ENCODE results near the gene CCDC74B.
"Not testable (repeated sequence)": the region's sequence is repeated elsewhere in the genome, so short reads cannot be mapped to it uniquely, and the experiment has no call there.

CCDC74B gene

GRCh38 chr2:130138326-130138725, 6.6 kb downstream of the CCDC74B start:
- not testable (repeated sequence) for H3K27ac ChIP-seq (ENCODE audit: low read depth, low read length); H3K36me3 ChIP-seq (ENCODE audit: low read length); H3K9me2 ChIP-seq (replicated peaks; ENCODE audit: insufficient read depth, low read length); H3K27me3 ChIP-seq (ENCODE audit: low read length); H3K4me2 ChIP-seq (ENCODE audit: low read depth, low read length, poor library complexity, severe bottlenecking); H3K9ac ChIP-seq (ENCODE audit: low read length); H3F3A ChIP-seq (ENCODE audit: insufficient read depth); H3K4me3 ChIP-seq (ENCODE audit: insufficient read depth, low read length, poor library complexity, severe bottlenecking); H3K9me3 ChIP-seq (ENCODE audit: insufficient read depth, low read length); H2AFZ ChIP-seq (ENCODE audit: low read depth, low read length, severe bottlenecking); H4K20me1 ChIP-seq (ENCODE audit: low read depth, low read length); H3K79me2 ChIP-seq (ENCODE audit: insufficient read depth, low read length)

DNA sequence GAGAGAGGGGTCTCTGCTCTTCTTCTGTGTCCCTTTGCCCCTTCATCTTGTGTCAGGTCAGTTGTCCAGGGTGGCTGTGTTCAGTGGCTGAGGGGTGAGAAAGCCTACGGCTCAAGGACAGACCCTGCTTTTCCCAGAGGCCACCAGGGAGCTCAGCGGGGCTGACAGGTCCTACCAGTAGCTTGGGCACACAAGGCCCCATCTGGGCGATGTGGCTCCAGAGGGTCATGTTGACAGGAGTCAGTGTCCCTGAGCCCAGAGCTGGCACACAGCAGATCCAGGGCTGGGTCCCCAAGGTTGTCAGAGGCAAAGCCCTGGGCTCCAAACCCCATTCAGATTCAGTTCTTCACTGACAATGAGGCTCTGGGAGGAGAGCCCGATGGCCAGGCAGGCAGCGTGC, 7.8 kb downstream of the CCDC74B start:
- H2AFZ ChIP-seq (ENCODE audit: low read depth, low read length, severe bottlenecking); H3K9ac ChIP-seq (ENCODE audit: low read length); H3K4me2 ChIP-seq (ENCODE audit: low read depth, low read length, poor library complexity, severe bottlenecking): not testable (repeated sequence)

GRCh38 chr2:130136546-130136945, 8.4 kb downstream of the CCDC74B start:
- not testable (repeated sequence) for H2AFZ ChIP-seq (ENCODE audit: low read depth, low read length, severe bottlenecking); H3K36me3 ChIP-seq (ENCODE audit: low read length); H3K27me3 ChIP-seq (ENCODE audit: low read length); H3K9ac ChIP-seq (ENCODE audit: low read length); H3K9me3 ChIP-seq (ENCODE audit: insufficient read depth, low read length); H3K79me2 ChIP-seq (ENCODE audit: insufficient read depth, low read length); H3K27ac ChIP-seq (ENCODE audit: low read depth, low read length); H3K4me3 ChIP-seq (ENCODE audit: insufficient read depth, low read length, poor library complexity, severe bottlenecking); H4K20me1 ChIP-seq (ENCODE audit: low read depth, low read length); H3K4me2 ChIP-seq (ENCODE audit: low read depth, low read length, poor library complexity, severe bottlenecking); H3K9me2 ChIP-seq (replicated peaks; ENCODE audit: insufficient read depth, low read length); H3F3A ChIP-seq (ENCODE audit: insufficient read depth)

More for the DNA sequence above, 7.8 kb downstream of the CCDC74B start:
- H3K27me3 ChIP-seq (ENCODE audit: low read length); H4K20me1 ChIP-seq (ENCODE audit: low read depth, low read length); H3K9me3 ChIP-seq (ENCODE audit: insufficient read depth, low read length); H3K36me3 ChIP-seq (ENCODE audit: low read length); H3K9me2 ChIP-seq (replicated peaks; ENCODE audit: insufficient read depth, low read length); H3K79me2 ChIP-seq (ENCODE audit: insufficient read depth, low read length); H3F3A ChIP-seq (ENCODE audit: insufficient read depth); H3K4me3 ChIP-seq (ENCODE audit: insufficient read depth, low read length, poor library complexity, severe bottlenecking); H3K27ac ChIP-seq (ENCODE audit: low read depth, low read length): not testable (repeated sequence)

DNA sequence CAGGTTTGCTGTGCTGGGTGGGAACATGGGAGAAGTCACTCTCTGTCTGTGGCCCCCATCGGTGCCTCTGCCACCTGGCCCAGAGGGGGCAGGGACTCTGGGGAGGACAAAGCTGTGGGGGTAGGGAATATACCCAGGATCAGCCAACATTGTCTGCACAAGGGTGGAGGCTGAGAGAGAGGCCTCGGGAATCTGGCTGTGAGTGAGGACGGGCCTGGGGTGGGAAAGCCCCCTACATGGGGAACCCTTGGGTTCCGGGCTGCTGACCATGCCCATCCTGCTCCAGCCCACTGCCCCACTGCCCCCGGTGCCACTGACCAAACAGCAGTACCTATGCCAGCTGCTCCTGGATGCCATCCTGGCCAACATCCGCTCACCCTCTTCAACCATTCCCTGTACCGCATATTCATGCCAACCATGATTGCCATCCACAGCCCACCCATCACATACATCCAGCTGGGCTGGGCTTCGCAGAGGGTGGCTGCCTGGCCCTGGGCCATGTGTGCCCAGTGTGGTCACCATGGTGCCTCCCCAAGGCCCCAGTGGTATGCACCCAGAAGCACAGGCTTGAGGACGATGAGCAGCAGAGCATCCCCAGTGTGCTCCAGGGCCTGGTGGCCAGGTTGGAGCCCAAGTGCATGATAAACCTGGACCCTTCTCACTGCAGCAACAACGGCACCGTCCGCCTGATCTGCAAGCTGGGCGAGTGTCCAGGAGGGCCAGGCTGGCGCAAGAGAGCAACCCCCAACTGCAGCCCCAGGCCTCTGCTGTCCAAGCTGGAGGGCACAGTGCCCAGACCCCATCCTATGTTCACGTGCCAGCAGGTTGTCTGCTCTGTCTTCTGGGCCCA, 9.0 kb downstream of the CCDC74B start:
- Histone ChIP-seq H3F3A (ENCODE audit: insufficient read depth) (no peaks in the 10 kb centered on the region), H3K4me2 (ENCODE audit: low read depth, low read length, poor library complexity, severe bottlenecking) (no peak overlapping the region), H2AFZ (ENCODE audit: low read depth, low read length, severe bottlenecking) (no peak overlapping the region), H3K4me3 (ENCODE audit: insufficient read depth, low read length, poor library complexity, severe bottlenecking) (no peak overlapping the region), H3K27ac (ENCODE audit: low read depth, low read length) (no peak overlapping the region), H3K9me3 (ENCODE audit: insufficient read depth, low read length) (no peaks in the 10 kb centered on the region), H3K79me2 (ENCODE audit: insufficient read depth, low read length) (no peaks in the 10 kb centered on the region), H3K27me3 (ENCODE audit: low read length) (no peaks in the 10 kb centered on the region), H3K9me2 (replicated peaks; ENCODE audit: insufficient read depth, low read length) (no peaks in the 10 kb centered on the region), H3K36me3 (ENCODE audit: low read length) (no peaks in the 10 kb centered on the region), H3K9ac (ENCODE audit: low read length) (no peak overlapping the region), H4K20me1 (ENCODE audit: low read depth, low read length) (no peaks in the 10 kb centered on the region)
- TF ChIP-seq EZH2phosphoT487 (conservative IDR thresholded peaks at IDR 0.05; ENCODE audit: low read length), result no peak
- TF ChIP-seq CTCF (IDR thresholded peaks at IDR 0.05; ENCODE audit: insufficient read depth, low read length, poor library complexity, severe bottlenecking), result no peak

DNA sequence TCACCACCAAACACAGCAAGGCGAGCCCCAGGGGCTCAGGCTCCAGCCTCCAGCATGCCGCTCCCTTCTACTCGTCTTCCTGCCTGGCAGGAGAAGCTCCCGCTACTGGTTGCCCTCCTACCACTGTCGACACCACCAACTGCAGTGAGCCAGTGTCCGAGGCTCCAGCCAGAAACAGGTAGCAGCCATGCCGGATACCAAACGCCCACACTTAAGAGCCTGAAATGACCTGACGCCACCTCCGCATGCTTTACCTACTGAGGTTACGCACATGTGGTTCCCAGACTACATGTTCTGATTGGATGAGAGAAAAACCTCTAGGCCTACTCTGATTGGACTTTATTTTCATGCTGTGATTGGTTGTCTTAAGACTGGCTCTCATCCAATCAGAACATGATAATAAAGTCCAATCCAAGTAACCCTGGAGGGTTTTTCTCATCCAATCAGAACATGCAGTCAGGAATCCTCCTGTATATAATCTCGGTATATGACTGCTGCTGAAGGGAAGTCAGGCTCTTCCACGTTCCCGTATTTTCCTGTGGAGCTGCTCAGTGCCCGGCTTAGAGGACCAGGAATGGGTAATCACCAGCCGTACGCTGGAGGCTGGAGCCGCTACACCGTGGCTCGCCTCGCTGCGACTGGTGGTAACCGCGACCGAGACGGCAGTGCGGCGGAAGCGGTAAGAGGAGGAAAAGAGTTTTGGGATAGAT, 15.6 kb downstream of the CCDC74B start, which contains the start of gene POTEF:
TSS of gene POTEF (minus strand) at position 103 of the 710 bp plus-strand sequence. CDS start 8,707 bp downstream, outside the sequence.
- not testable (repeated sequence) for H3K9ac ChIP-seq (ENCODE audit: low read length); H2AFZ ChIP-seq (ENCODE audit: low read depth, low read length, severe bottlenecking); H3K36me3 ChIP-seq (ENCODE audit: low read length); H3K9me3 ChIP-seq (ENCODE audit: insufficient read depth, low read length); H3K4me2 ChIP-seq (ENCODE audit: low read depth, low read length, poor library complexity, severe bottlenecking); H3K27ac ChIP-seq (ENCODE audit: low read depth, low read length); H3K9me2 ChIP-seq (replicated peaks; ENCODE audit: insufficient read depth, low read length); H3K27me3 ChIP-seq (ENCODE audit: low read length); H3K4me3 ChIP-seq (ENCODE audit: insufficient read depth, low read length, poor library complexity, severe bottlenecking); H3F3A ChIP-seq (ENCODE audit: insufficient read depth); H4K20me1 ChIP-seq (ENCODE audit: low read depth, low read length); H3K79me2 ChIP-seq (ENCODE audit: insufficient read depth, low read length)

DNA sequence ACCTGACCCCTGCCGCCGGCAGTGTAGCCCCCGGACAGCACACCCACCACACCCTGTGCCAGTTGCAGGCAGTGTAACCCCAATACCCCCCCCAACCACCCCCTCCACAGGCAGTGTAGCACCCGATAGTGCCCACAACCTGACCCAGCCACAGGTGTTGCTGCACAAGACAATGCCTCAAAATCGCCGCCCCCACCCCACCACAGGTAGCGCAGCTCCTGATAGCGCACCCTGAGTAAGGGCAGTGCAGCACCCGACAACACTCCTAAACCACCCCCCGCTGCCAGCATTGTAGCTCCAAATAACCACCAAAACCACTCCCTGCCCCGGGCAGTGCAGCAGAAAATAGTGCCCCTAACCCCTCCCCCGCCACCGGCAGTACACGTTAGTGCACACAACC, 16.4 kb downstream of the CCDC74B start:
- H2AFZ ChIP-seq (ENCODE audit: low read depth, low read length, severe bottlenecking); H3K27me3 ChIP-seq (ENCODE audit: low read length); H3K36me3 ChIP-seq (ENCODE audit: low read length); H4K20me1 ChIP-seq (ENCODE audit: low read depth, low read length); H3K9me2 ChIP-seq (replicated peaks; ENCODE audit: insufficient read depth, low read length); H3F3A ChIP-seq (ENCODE audit: insufficient read depth); H3K9me3 ChIP-seq (ENCODE audit: insufficient read depth, low read length); H3K4me2 ChIP-seq (ENCODE audit: low read depth, low read length, poor library complexity, severe bottlenecking); H3K27ac ChIP-seq (ENCODE audit: low read depth, low read length); H3K9ac ChIP-seq (ENCODE audit: low read length); H3K4me3 ChIP-seq (ENCODE audit: insufficient read depth, low read length, poor library complexity, severe bottlenecking); H3K79me2 ChIP-seq (ENCODE audit: insufficient read depth, low read length): not testable (repeated sequence)

DNA sequence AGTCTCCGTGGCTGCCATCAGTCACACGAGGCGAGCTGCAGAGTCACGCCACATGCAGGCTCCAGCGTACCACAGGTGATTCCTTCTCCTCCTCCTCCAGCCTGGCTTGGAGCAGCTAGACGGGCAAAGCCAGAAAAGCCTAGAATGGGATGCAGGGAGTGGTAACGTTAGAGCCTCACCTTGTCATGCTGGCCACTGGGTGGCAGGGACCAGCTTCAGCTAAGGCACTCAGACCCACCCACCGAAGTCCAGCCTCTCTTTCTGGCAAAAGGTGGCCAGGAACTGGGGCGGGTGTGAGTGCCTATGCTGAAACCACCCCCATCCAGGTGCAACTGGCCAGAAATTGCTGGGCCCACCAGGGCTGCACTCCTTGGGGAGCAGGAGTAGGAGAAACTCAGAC, 17.2 kb downstream of the CCDC74B start:
- not testable (repeated sequence) for H3K36me3 ChIP-seq (ENCODE audit: low read length); H3K27me3 ChIP-seq (ENCODE audit: low read length); H3F3A ChIP-seq (ENCODE audit: insufficient read depth); H3K9ac ChIP-seq (ENCODE audit: low read length); H3K79me2 ChIP-seq (ENCODE audit: insufficient read depth, low read length); H2AFZ ChIP-seq (ENCODE audit: low read depth, low read length, severe bottlenecking); H3K4me3 ChIP-seq (ENCODE audit: insufficient read depth, low read length, poor library complexity, severe bottlenecking); H3K4me2 ChIP-seq (ENCODE audit: low read depth, low read length, poor library complexity, severe bottlenecking); H3K9me2 ChIP-seq (replicated peaks; ENCODE audit: insufficient read depth, low read length); H3K27ac ChIP-seq (ENCODE audit: low read depth, low read length); H4K20me1 ChIP-seq (ENCODE audit: low read depth, low read length); H3K9me3 ChIP-seq (ENCODE audit: insufficient read depth, low read length)
